Left lung (tissue), 10 donors: Measurements from ENCODE around the gene ETNK2. TPM values are rescaled to one million over a fixed set of nuclear protein-coding genes. Genes with fewer than 3 reads are reported as not detected.

Experiments
- ATAC-seq: fragments of 200-7000 bp; cut with Tn5 transposase; one replicate; pipeline ENCODE4 v1.9.1; 2020; ENCODE audit warnings: moderate library complexity
- DNase-seq, 4 donors: peaks; one replicate each; pipeline ENCODE4 v3.0.0-alpha.2; 2013 to 2020
- H3K27ac ChIP-seq, 2 donors: fragments of 200-600 bp; sonication (generic) in 1 of 2; one replicate each; pipeline versions ENCODE4 v1.5.0 to v1.8.0; 2020 to 2021
- H3K27me3 ChIP-seq, 2 donors: fragments of 200-600 bp; sonication (generic) in 1 of 2; one replicate each; pipeline versions ENCODE4 v1.5.0 to v1.8.0; 2020 to 2021
- H3K36me3 ChIP-seq, 2 donors: fragments of 200-600 bp; sonication (generic) in 1 of 2; one replicate each; pipeline versions ENCODE4 v1.5.0 to v1.8.0; 2020 to 2021
- H3K4me1 ChIP-seq, 2 donors: fragments of 200-600 bp; one replicate each; pipeline ENCODE4 v1.8.0; 2021
- H3K4me3 ChIP-seq, 2 donors: fragments of 200-600 bp; sonication (generic) in 1 of 2; one replicate each; pipeline versions ENCODE4 v1.5.0 to v1.8.0; 2020 to 2021; ENCODE audit warnings: mild to moderate bottlenecking in 1 of 2
- H3K9me3 ChIP-seq, 2 donors: fragments of 200-600 bp; sonication (generic) in 1 of 2; one replicate each; pipeline versions ENCODE4 v1.5.0 to v1.8.0; 2020 to 2021
- intact Hi-C, 2 donors: fragments of 100-400 bp; cut with DNase I; formaldehyde crosslinking; loops; one replicate each; pipeline versions ENCODE4 v1.11.2 to v1.14.2; 2022
- polyA plus RNA-seq, 6 donors: library from polyadenylated mRNA; unstranded; fragments of 120-200 nt; gene quantifications; one replicate each; pipeline ENCODE4 v1.2.1, GENCODE V29; 2013; ENCODE audit not compliant: insufficient read length in 6 of 6
- total RNA-seq, 2 donors: library from RNA; stranded (reverse); fragmentation: NEBNext Ultra II Directional; extraction: Animal tissue kit (Norgen Biotek cat#: 25700); gene quantifications; one replicate each; pipeline ENCODE4 v1.2.1, GENCODE V29; 2021
- TF ChIP-seq, protein P1 (sequence below), 2 donors: fragments of 200-600 bp; sonication (generic) in 1 of 2; IDR thresholded peaks; one replicate each; pipeline versions ENCODE4 v1.5.0 to v1.8.0; 2021; ENCODE audit warnings: antibody characterized with exemption in 2 of 2
- donor health status: DM: no; HTN: yes; CAD: no.
- donor health status: DM: no; HTN: no; CAD: no.

ETNK2 gene
- total and polyA plus RNA-seq, 8 donors = 2.6 to 13.2 (median 10.2) TPM

DNA sequence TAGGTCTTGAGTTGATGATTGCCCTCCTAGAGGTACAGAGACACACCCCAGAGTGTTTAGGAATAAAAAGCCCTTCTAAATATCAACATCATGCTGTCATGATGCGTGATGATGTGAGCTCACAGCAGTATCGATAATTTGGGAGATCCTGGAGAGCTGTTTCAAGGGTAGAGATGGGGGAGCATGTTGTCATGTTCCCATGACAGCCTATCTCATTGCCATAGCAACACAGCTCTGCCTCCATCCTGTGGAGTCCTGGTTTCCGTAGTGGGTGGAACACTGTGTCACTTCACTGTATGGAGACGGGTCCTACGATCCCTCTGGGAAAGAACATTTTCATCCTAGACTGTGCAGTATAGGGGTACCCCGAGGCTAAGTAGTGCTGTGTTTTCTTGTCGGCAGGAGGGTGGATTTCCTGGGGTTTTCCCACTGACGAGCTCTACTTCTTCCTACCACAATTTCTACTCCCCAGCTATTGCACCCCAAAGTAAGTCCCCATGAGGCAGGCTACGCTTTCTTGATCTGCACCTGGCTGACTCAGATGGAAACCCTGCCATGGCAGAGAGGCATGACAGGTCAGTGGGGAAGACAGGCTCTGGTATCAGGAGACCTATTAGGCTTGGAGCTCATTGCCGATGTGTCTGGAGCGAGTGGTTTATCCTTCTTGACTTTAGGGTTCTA, 37.3 kb upstream of the ETNK2 start:
- Histone ChIP-seq H3K4me1 (peaks cover 0 to 8% of the 10 kb centered on the region in 2 donors), H3K27ac (no peak overlapping the region), H3K27me3 (peaks cover 0 to 79% of the 10 kb centered on the region in 2 donors), H3K4me3 (no peak overlapping the region), H3K36me3 (no peaks in the 10 kb centered on the region), H3K9me3 (no peaks in the 10 kb centered on the region)
- TF ChIP-seq, protein P1, sequence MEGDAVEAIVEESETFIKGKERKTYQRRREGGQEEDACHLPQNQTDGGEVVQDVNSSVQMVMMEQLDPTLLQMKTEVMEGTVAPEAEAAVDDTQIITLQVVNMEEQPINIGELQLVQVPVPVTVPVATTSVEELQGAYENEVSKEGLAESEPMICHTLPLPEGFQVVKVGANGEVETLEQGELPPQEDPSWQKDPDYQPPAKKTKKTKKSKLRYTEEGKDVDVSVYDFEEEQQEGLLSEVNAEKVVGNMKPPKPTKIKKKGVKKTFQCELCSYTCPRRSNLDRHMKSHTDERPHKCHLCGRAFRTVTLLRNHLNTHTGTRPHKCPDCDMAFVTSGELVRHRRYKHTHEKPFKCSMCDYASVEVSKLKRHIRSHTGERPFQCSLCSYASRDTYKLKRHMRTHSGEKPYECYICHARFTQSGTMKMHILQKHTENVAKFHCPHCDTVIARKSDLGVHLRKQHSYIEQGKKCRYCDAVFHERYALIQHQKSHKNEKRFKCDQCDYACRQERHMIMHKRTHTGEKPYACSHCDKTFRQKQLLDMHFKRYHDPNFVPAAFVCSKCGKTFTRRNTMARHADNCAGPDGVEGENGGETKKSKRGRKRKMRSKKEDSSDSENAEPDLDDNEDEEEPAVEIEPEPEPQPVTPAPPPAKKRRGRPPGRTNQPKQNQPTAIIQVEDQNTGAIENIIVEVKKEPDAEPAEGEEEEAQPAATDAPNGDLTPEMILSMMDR (IDR thresholded peaks at IDR 0.05) = no peak
- ATAC-seq = no peak
- intact Hi-C loops = no loop called here
- no peak for DNase-seq

DNA sequence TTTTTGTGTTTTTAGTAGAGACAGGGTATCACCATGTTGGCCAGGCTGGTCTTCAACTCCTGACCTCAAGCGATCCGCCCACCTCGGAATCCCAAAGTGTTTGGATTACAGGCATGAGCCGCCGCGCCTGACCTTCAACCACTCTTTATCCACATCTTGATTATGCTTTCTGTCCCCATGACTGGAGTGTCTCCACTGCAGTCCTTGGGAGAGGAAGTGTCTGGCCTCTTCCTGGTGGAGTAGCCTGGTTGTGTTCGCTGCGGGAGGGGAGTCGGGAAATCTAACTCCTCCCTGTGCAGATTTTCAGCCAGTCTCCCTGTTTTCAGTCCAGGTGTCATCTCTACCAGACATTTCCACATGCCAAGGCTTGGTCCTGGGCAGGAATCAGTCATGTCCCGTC, 34.8 kb upstream of the ETNK2 start:
- Histone ChIP-seq H3K4me3 (no peak overlapping the region), H3K27ac (no peak overlapping the region), H3K4me1 (peaks cover 0 to 8% of the 10 kb centered on the region in 2 donors), H3K27me3 (peaks cover 0 to 59% of the 10 kb centered on the region in 2 donors), H3K9me3 (no peaks in the 10 kb centered on the region), H3K36me3 (no peaks in the 10 kb centered on the region)
- TF ChIP-seq, protein P1 (IDR thresholded peaks at IDR 0.05) = no peak
- intact Hi-C loops = no loop called here
- ATAC-seq = no peak
- DNase-seq = no peak

DNA sequence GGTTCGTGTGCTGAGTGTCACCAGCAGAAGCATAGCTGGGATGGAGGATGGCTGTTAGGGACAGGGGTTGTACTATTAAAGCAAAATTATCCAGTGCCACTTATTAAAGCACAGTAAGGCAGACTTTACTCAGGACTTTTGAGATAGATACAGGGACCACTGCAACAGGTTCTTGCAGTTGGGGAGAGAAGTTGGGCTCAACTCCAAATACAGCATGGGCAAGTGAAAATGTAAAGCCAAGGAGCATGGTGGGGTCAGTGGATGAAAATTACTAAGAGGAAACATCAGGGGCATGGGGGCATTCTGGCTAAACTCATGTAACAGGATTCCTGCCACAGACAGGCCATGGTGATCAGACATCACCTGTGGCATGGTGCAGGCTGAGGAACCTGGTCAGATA, 29.3 kb upstream of the ETNK2 start:
- TF ChIP-seq, protein P1 (IDR thresholded peaks at IDR 0.05) = no peak
- peaks cover 0 to 12% of the 10 kb centered on the region in 2 donors for H3K27me3 ChIP-seq
- ATAC-seq = no peak
- DNase-seq = no peak
- no peaks in the 10 kb centered on the region for H3K9me3 ChIP-seq
- H3K4me1 ChIP-seq = no peaks in the 10 kb centered on the region
- H3K36me3 ChIP-seq = no peaks in the 10 kb centered on the region
- no peak overlapping the region for H3K4me3 ChIP-seq
- intact Hi-C loops = no loop called here
- no peak overlapping the region for H3K27ac ChIP-seq

DNA sequence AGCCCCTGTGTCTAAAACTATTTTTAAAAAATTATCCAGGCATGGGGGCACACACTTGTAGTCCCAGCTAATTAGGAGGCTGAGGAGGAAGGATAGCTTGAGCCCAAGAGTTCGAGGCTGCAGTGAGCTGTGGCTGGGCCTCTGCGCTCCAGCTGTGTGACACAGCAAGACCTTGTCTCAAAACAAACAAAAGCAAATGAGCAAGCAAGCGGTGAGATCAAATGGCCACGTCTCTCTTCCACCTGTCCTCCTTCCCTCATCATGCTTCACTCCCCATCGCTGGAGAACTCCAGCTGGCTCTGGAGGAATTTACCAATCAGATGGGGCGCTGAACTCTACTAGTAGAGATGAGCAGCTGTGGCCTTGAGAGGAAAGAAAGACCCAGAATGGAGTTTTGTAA, 28.3 kb upstream of the ETNK2 start:
- H3K4me1 ChIP-seq = no peaks in the 10 kb centered on the region
- H3K4me3 ChIP-seq = no peak overlapping the region
- H3K27ac ChIP-seq = no peak overlapping the region
- intact Hi-C loops = no loop called here
- no peaks in the 10 kb centered on the region for H3K36me3 ChIP-seq
- TF ChIP-seq, protein P1 (IDR thresholded peaks at IDR 0.05) = no peak
- no peak for DNase-seq
- peaks cover 0 to 8% of the 10 kb centered on the region in 2 donors for H3K27me3 ChIP-seq
- no peak for ATAC-seq
- H3K9me3 ChIP-seq = no peaks in the 10 kb centered on the region

DNA sequence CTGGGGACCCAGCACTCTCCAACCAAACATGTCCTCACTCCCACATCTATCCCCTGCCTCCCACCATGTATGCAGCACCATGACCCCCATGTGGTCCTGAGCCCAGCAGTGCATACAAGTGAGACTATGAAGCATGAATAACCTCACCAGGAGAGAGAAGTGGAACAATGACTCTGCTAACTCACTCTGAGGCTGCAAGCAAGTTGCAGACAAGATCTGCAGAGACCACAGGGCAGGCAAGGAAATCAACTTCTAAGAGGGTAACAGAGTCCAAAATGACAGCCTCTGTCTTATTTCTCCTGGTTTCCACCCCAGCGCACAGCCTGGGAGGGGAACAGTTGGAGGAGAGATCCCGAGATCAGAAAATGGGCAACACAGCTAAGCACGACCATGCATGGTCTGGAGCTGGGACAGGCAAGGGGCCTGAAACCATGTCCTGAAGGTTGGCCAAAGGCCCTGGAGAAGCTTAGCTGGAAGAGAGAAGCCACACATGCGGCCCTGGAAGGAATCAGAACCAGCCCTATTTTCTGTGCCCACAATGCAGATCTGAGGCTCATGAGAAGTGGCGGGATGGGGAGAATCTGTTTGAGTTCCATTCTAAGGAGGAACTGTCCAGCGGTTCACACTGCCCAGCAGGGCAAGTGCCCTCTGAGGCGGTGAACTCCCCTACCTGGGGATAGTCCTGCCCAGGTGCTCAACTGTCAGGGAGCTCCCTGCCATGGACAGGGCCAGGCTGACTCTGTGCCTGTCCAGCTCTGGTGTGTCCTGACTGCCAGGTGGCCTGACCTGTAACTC, 26.8 kb upstream of the ETNK2 start:
- no peak overlapping the region for H3K4me3 ChIP-seq
- H3K27ac ChIP-seq = no peak overlapping the region
- no peaks in the 10 kb centered on the region for H3K36me3 ChIP-seq
- ATAC-seq = no peak
- H3K9me3 ChIP-seq = no peaks in the 10 kb centered on the region
- no peaks in the 10 kb centered on the region for H3K4me1 ChIP-seq
- TF ChIP-seq, protein P1 (IDR thresholded peaks at IDR 0.05) = no peak
- peaks cover 0 to 6% of the 10 kb centered on the region in 2 donors for H3K27me3 ChIP-seq
- intact Hi-C loops = no loop called here
- no peak for DNase-seq
